HL-60 (cell line): ENCODE measurements around the gene PPY.

ENCODE experiments used
- DNase-seq, 2 experiments: peaks; one replicate each; pipeline ENCODE4 v3.0.0-alpha.2; 2010 to 2020; ENCODE audit warnings: low read depth in 1 of 2, low spot score in 1 of 2
- H3K27ac ChIP-seq: fragments of 250-450 bp; sonication (Bioruptor Pico); replicated peaks from 2 replicates; pipeline ENCODE4 v1.5.1; 2020; ENCODE audit warnings: mild to moderate bottlenecking, moderate library complexity
- H3K27me3 ChIP-seq: fragments of 250-450 bp; sonication (Bioruptor Pico); 2 replicates; pipeline ENCODE4 v1.5.1; 2021; ENCODE audit warnings: mild to moderate bottlenecking, moderate library complexity; ENCODE audit not compliant: insufficient read depth, poor library complexity, severe bottlenecking
- H3K4me3 ChIP-seq: replicated peaks from 2 replicates; pipeline ENCODE4 v1.5.1; 2011; ENCODE audit warnings: mild to moderate bottlenecking, control low read depth, low read length; ENCODE audit not compliant: insufficient read depth
- CTCF ChIP-seq: IDR thresholded peaks from one replicate; pipeline ENCODE4 v1.5.1; 2011; ENCODE audit warnings: low read length, control low read depth, inconsistent platforms; ENCODE audit not compliant: insufficient read depth
- GABPA ChIP-seq: IDR thresholded peaks from 2 replicates; pipeline ENCODE4 v1.6.1; 2012; ENCODE audit warnings: low read depth
- POLR2AphosphoS5 ChIP-seq: IDR thresholded peaks from 2 replicates; pipeline ENCODE4 v1.6.1; 2012; ENCODE audit warnings: low read depth
- REST ChIP-seq: IDR thresholded peaks from 2 replicates; pipeline ENCODE4 v1.6.1; 2012; ENCODE audit warnings: low read depth; ENCODE audit not compliant: insufficient replicate concordance
- SPI1 ChIP-seq: IDR thresholded peaks from 2 replicates; pipeline ENCODE4 v1.6.1; 2012; ENCODE audit warnings: low read depth, mild to moderate bottlenecking, borderline replicate concordance

Gene PPY

GRCh38 chr17:43938838-43939182 is 3.5 kb downstream of the PPY start:
- Histone ChIP-seq H3K27ac (no peak overlapping the region), H3K27me3 (peaks cover 8% of the 10 kb centered on the region), H3K4me3 (no peak overlapping the region)
- TF ChIP-seq REST, result no peak
- TF ChIP-seq SPI1, result no peak
- no peak for TF ChIP-seq CTCF
- no peak for TF ChIP-seq GABPA
- TF ChIP-seq POLR2AphosphoS5, result no peak
- no peak for DNase-seq

GRCh38 chr17:43936434-43936833 is 5.8 kb downstream of the PPY start:
- H3K4me3 ChIP-seq, result no peak overlapping the region
- TF ChIP-seq REST (no peak), GABPA (no peak), CTCF (no peak), POLR2AphosphoS5 (no peak), SPI1 (no peak)
- H3K27ac ChIP-seq, result no peak overlapping the region
- H3K27me3 ChIP-seq, result peaks cover 8% of the 10 kb centered on the region
- DNase-seq, result no peak

- TF ChIP-seq SPI1, result no peak
- no peak for TF ChIP-seq CTCF
- no peak for DNase-seq
- peaks cover 8% of the 10 kb centered on the region for H3K27me3 ChIP-seq
These were observed 6.4 kb downstream of the PPY start for GRCh38 chr17:43935926-43936261.

GRCh38 chr17:43935204-43935925 is 6.9 kb downstream of the PPY start:
- Histone ChIP-seq H3K4me3 (no peak overlapping the region), H3K27ac (no peak overlapping the region), H3K27me3 (peaks cover 8% of the 10 kb centered on the region)
- DNase-seq, result no peak
- TF ChIP-seq REST, result no peak
- TF ChIP-seq SPI1, result no peak
- TF ChIP-seq POLR2AphosphoS5, result no peak
- no peak for TF ChIP-seq CTCF
- TF ChIP-seq GABPA, result no peak

More at GRCh38 chr17:43935926-43936261, 6.4 kb downstream of the PPY start:
- Histone ChIP-seq H3K27ac (no peak overlapping the region), H3K4me3 (no peak overlapping the region)
